ENCODE measurements around the gene ACP2.
"Not testable (repeated sequence)": the region's sequence is repeated elsewhere in the genome, so short reads cannot be mapped to it uniquely, and the experiment has no call there.

ACP2 gene

GRCh38 chr11:47241841-47242301 is 6.7 kb downstream of the ACP2 start:
- peak; percentile 55 for DNase-seq

GRCh38 chr11:47239852-47240251 is 8.8 kb downstream of the ACP2 start:
- DNase-seq: no peak

- no peak for DNase-seq
Observed at GRCh38 chr11:47236482-47236881, 12.1 kb downstream of the ACP2 start.

- no peak for DNase-seq
Observed at GRCh38 chr11:47235163-47235562, 13.5 kb downstream of the ACP2 start.

- no peak for DNase-seq
Observed at GRCh38 chr11:47234669-47235100, 13.9 kb downstream of the ACP2 start.

- no peak for DNase-seq
Observed at GRCh38 chr11:47233989-47234668, 14.5 kb downstream of the ACP2 start.

- DNase-seq: no peak
Observed at GRCh38 chr11:47233051-47233450, 15.6 kb downstream of the ACP2 start.

GRCh38 chr11:47229161-47229560 is 19.5 kb downstream of the ACP2 start:
- DNase-seq: no peak

- DNase-seq: peak; percentile 85
Observed at GRCh38 chr11:47225552-47226400, 22.8 kb downstream of the ACP2 start.

GRCh38 chr11:47222696-47223095 is 25.9 kb downstream of the ACP2 start:
- no peak for DNase-seq

- no peak for DNase-seq
Observed at GRCh38 chr11:47220401-47220821, 28.2 kb downstream of the ACP2 start.

- peak; percentile 50 for DNase-seq
Observed at GRCh38 chr11:47216121-47216798, 32.4 kb downstream of the ACP2 start.

- DNase-seq: no peak
Observed at GRCh38 chr11:47215366-47215910, 33.2 kb downstream of the ACP2 start.

GRCh38 chr11:47213950-47214565 is 34.6 kb downstream of the ACP2 start:
- DNase-seq: peak; percentile 91

GRCh38 chr11:47212938-47213337 is 35.7 kb downstream of the ACP2 start:
- DNase-seq: no peak

GRCh38 chr11:47208628-47209027 is 40.0 kb downstream of the ACP2 start:
- DNase-seq: no peak

- not testable (repeated sequence) for DNase-seq
Observed at GRCh38 chr11:47208008-47208552, 40.5 kb downstream of the ACP2 start.

- no peak for DNase-seq
Observed at GRCh38 chr11:47207459-47207858, 41.2 kb downstream of the ACP2 start.

- not testable (repeated sequence) for DNase-seq
Observed at GRCh38 chr11:47206577-47206976, 42.0 kb downstream of the ACP2 start.

GRCh38 chr11:47204637-47204989 is 44.0 kb downstream of the ACP2 start:
- no peak for DNase-seq

- no peak for DNase-seq
Observed at GRCh38 chr11:47202576-47202975, 46.0 kb downstream of the ACP2 start.

- no peak for DNase-seq
Observed at GRCh38 chr11:47201015-47201414, 47.6 kb downstream of the ACP2 start.

Measured in MV-4-11 (cell line).